BLaER1 treated with 17β-estradiol and CSF1 and Interleukin-3, amounts not matched to agents 10 nM and 100 nM (cell line): Measurements from ENCODE around the gene ASCL3.

Experiments used
- H3K27ac ChIP-seq, 11 experiments: shearing (Covaris generic); formaldehyde crosslinking; 2 replicates each; pipeline ENCODE4 v1.8.1; 2022
- H3K27me3 ChIP-seq, 11 experiments: shearing (Covaris generic); formaldehyde crosslinking; 2 replicates each; pipeline ENCODE4 v1.8.1; 2022
- H3K36me3 ChIP-seq, 11 experiments: shearing (Covaris generic); formaldehyde crosslinking; 2 replicates each; pipeline ENCODE4 v1.8.1; 2022
- H3K4me1 ChIP-seq, 10 experiments: shearing (Covaris generic); formaldehyde crosslinking; 2 replicates each; pipeline ENCODE4 v1.8.1; 2022
- H3K4me2 ChIP-seq, 11 experiments: shearing (Covaris generic); formaldehyde crosslinking; 2 replicates each; pipeline ENCODE4 v1.8.1; 2022
- H3K4me3 ChIP-seq, 10 experiments: shearing (Covaris generic); formaldehyde crosslinking; 2 replicates each; pipeline ENCODE4 v1.8.1; 2022
- H3K9ac ChIP-seq, 11 experiments: shearing (Covaris generic); formaldehyde crosslinking; 2 replicates each; pipeline ENCODE4 v1.8.1; 2022
- H3K9me3 ChIP-seq, 11 experiments: shearing (Covaris generic); formaldehyde crosslinking; replicated peaks in 1 of 11; 2 replicates each; pipeline ENCODE4 v1.8.1; 2022
- H4K20me1 ChIP-seq, 11 experiments: shearing (Covaris generic); formaldehyde crosslinking; 2 replicates each; pipeline ENCODE4 v1.8.1; 2022
- Cebpa-rat ChIP-seq, 11 experiments: shearing (Covaris generic); IDR thresholded peaks; 2 replicates each; pipeline ENCODE4 v1.8.1; 2022

Gene ASCL3

GRCh38 chr11:8925711-8926110, 17.1 kb downstream of the ASCL3 start:
- peaks cover 0 to 9% (median 0%) of the 10 kb centered on the region in 11 experiments; a peak in 2 of 22 replicates for H4K20me1 ChIP-seq
- no peak overlapping the region for H3K9ac ChIP-seq
- no peaks in the 10 kb centered on the region for H3K9me3 ChIP-seq
- TF ChIP-seq Cebpa-rat (IDR thresholded peaks at IDR 0.05) = no peak
- H3K4me2 ChIP-seq = no peak overlapping the region
- H3K4me3 ChIP-seq = no peak overlapping the region
- H3K27me3 ChIP-seq = no peaks in the 10 kb centered on the region
- H3K4me1 ChIP-seq = 0 out of 20 replicates have a peak, but pooled peaks cover 0 to 3% (median 0%) of the 10 kb centered on the region in 10 experiments
- H3K27ac ChIP-seq = no peak overlapping the region
- peaks cover 36 to 72% (median 48%) of the 10 kb centered on the region in 11 experiments for H3K36me3 ChIP-seq

- H3K9me3 ChIP-seq = no peaks in the 10 kb centered on the region
- H3K27me3 ChIP-seq = no peaks in the 10 kb centered on the region
- TF ChIP-seq Cebpa-rat (IDR thresholded peaks at IDR 0.05) = no peak
- peaks cover 0 to 13% (median 0%) of the 10 kb centered on the region in 11 experiments; a peak in 2 of 22 replicates for H4K20me1 ChIP-seq
- no peak overlapping the region for H3K4me3 ChIP-seq
- H3K9ac ChIP-seq = no peak overlapping the region
- H3K27ac ChIP-seq = no peak overlapping the region
- no peak overlapping the region for H3K4me2 ChIP-seq
- peaks cover 67 to 94% (median 78%) of the 10 kb centered on the region in 11 experiments for H3K36me3 ChIP-seq
- H3K4me1 ChIP-seq = no peaks in the 10 kb centered on the region
These were observed 20.1 kb downstream of the ASCL3 start for GRCh38 chr11:8922691-8923090.

GRCh38 chr11:8917157-8917825, 25.5 kb downstream of the ASCL3 start:
- Histone ChIP-seq H3K9me3 (no peaks in the 10 kb centered on the region), H3K4me2 (no peak overlapping the region), H3K27ac (no peak overlapping the region), H3K4me3 (no peak overlapping the region), H4K20me1 (peaks cover 0 to 10% (median 0%) of the 10 kb centered on the region in 11 experiments; a peak in 6 of 22 replicates), H3K36me3 (peaks cover 71 to 77% (median 75%) of the 10 kb centered on the region in 11 experiments), H3K4me1 (peaks cover 30 to 35% (median 31%) of the 10 kb centered on the region in 10 experiments), H3K9ac (no peak overlapping the region), H3K27me3 (no peaks in the 10 kb centered on the region)
- TF ChIP-seq Cebpa-rat (IDR thresholded peaks at IDR 0.05) = no peak

- Histone ChIP-seq H3K4me1 (peaks cover 38 to 47% (median 42%) of the 10 kb centered on the region in 10 experiments), H3K4me2 (peak overlapping the region; percentile 78 to 94 (median 83)), H4K20me1 (peaks cover 0 to 10% (median 0%) of the 10 kb centered on the region in 11 experiments; a peak in 5 of 22 replicates), H3K9me3 (no peaks in the 10 kb centered on the region), H3K9ac (peak overlapping the region in 9 of 11 experiments; percentile 42 to 76 (median 69); a peak in 13 of 22 replicates), H3K27me3 (no peaks in the 10 kb centered on the region), H3K36me3 (peaks cover 44 to 50% (median 48%) of the 10 kb centered on the region in 11 experiments), H3K27ac (peak overlapping the region in 6 of 11 experiments; percentile 58 to 81 (median 70); a peak in 9 of 22 replicates), H3K4me3 (peak overlapping the region in 9 of 10 experiments; percentile 1 to 60 (median 50); a peak in 11 of 20 replicates)
- no peak for TF ChIP-seq Cebpa-rat (IDR thresholded peaks at IDR 0.05)
These were observed 28.2 kb downstream of the ASCL3 start for GRCh38 chr11:8914661-8915018.

- Histone ChIP-seq H3K9ac (peak overlapping the region; percentile 42 to 76 (median 68)), H3K27me3 (no peaks in the 10 kb centered on the region), H3K36me3 (peaks cover 39 to 45% (median 43%) of the 10 kb centered on the region in 11 experiments), H3K4me3 (peak overlapping the region; percentile 20 to 60 (median 49); a peak in 18 of 20 replicates), H3K4me2 (peak overlapping the region; percentile 78 to 94 (median 83)), H3K9me3 (no peaks in the 10 kb centered on the region), H4K20me1 (peaks cover 0 to 10% (median 0%) of the 10 kb centered on the region in 11 experiments; a peak in 5 of 22 replicates), H3K4me1 (peaks cover 42 to 52% (median 45%) of the 10 kb centered on the region in 10 experiments), H3K27ac (peak overlapping the region; percentile 58 to 81 (median 70))
- no peak for TF ChIP-seq Cebpa-rat (IDR thresholded peaks at IDR 0.05)
These were observed 28.7 kb downstream of the ASCL3 start for GRCh38 chr11:8913961-8914660.

GRCh38 chr11:8911029-8911823, 31.6 kb downstream of the ASCL3 start, which contains the start of gene AKIP1:
TSS of gene AKIP1 (plus strand) at chr11:8911189. CDS start at chr11:8911450, 261 bp downstream.
- Histone ChIP-seq H3K27ac (peak within 1 kb of the TSS; percentile 78 to 95 (median 91)), H3K9me3 (no peaks in the 10 kb centered on the region), H3K27me3 (no peaks in the 10 kb centered on the region), H3K4me2 (peak within 1 kb of the TSS; percentile 75 to 96 (median 93)), H3K36me3 (peaks cover 10 to 16% (median 14%) of the 10 kb centered on the region in 11 experiments; a peak in 21 of 22 replicates), H3K9ac (peak within 1 kb of the TSS; percentile 81 to 97 (median 92)), H4K20me1 (peaks cover 0 to 10% (median 0%) of the 10 kb centered on the region in 11 experiments; a peak in 4 of 22 replicates), H3K4me3 (peak within 1 kb of the TSS; percentile 76 to 99 (median 82)), H3K4me1 (peaks cover 42 to 66% (median 54%) of the 10 kb centered on the region in 10 experiments)
- TF ChIP-seq Cebpa-rat (IDR thresholded peaks at IDR 0.05) = no peak

GRCh38 chr11:8910649-8911026, 32.2 kb downstream of the ASCL3 start:
- Histone ChIP-seq H3K4me3 (peak overlapping the region; percentile 76 to 99 (median 82)), H3K4me2 (peak overlapping the region; percentile 75 to 96 (median 92)), H3K36me3 (peaks cover 4 to 10% (median 8%) of the 10 kb centered on the region in 11 experiments; a peak in 16 of 22 replicates), H3K9ac (peak overlapping the region; percentile 59 to 97 (median 68); a peak in 21 of 22 replicates), H3K27ac (peak overlapping the region in 7 of 11 experiments; percentile 17 to 44 (median 32); a peak in 9 of 22 replicates), H3K9me3 (no peaks in the 10 kb centered on the region), H4K20me1 (peaks cover 0 to 10% (median 0%) of the 10 kb centered on the region in 11 experiments; a peak in 4 of 22 replicates), H3K4me1 (peaks cover 42 to 66% (median 53%) of the 10 kb centered on the region in 10 experiments), H3K27me3 (no peaks in the 10 kb centered on the region)
- TF ChIP-seq Cebpa-rat (IDR thresholded peaks at IDR 0.05) = no peak

GRCh38 chr11:8908099-8908498, 34.7 kb downstream of the ASCL3 start:
- no peak overlapping the region for H3K27ac ChIP-seq

More at GRCh38 chr11:8908099-8908498, 34.7 kb downstream of the ASCL3 start:
- H3K9me3 ChIP-seq = no peaks in the 10 kb centered on the region
- no peak overlapping the region for H3K9ac ChIP-seq
- H3K4me1 ChIP-seq = peaks cover 19 to 41% (median 28%) of the 10 kb centered on the region in 10 experiments
- H3K36me3 ChIP-seq = no peaks in the 10 kb centered on the region
- peak overlapping the region in 4 of 11 experiments; percentile 79 to 96 (median 94); a peak in 7 of 22 replicates for H3K4me2 ChIP-seq
- no peaks in the 10 kb centered on the region for H4K20me1 ChIP-seq
- TF ChIP-seq Cebpa-rat (IDR thresholded peaks at IDR 0.05) = no peak
- no peaks in the 10 kb centered on the region for H3K27me3 ChIP-seq
- no peak overlapping the region for H3K4me3 ChIP-seq
